HepG2 (cell line): Measurements from ENCODE around the gene SLCO4A1. TPM values are rescaled to one million over a fixed set of nuclear protein-coding genes. Genes with fewer than 3 reads are reported as not detected.

ENCODE experiments used
- ARID3A ChIP-seq: IDR thresholded peaks from 2 replicates; pipeline ENCODE4 v1.6.1; 2012; ENCODE audit warnings: low read depth, low read length, improper control_type of control experiment
- ATF7-NPFF ChIP-seq: sonication (generic); formaldehyde crosslinking; IDR thresholded peaks from 2 replicates; pipeline ENCODE4 v1.8.1; 2023; ENCODE audit warnings: mild to moderate bottlenecking, low read depth, missing genetic modification reagents, moderate library complexity
- ELK4 ChIP-seq: sonication (generic); formaldehyde crosslinking; IDR thresholded peaks from 2 replicates; pipeline ENCODE4 v1.9.0; 2021; ENCODE audit warnings: missing genetic modification reagents, borderline replicate concordance
- HOXA7 ChIP-seq: sonication (generic); formaldehyde crosslinking; IDR thresholded peaks from 2 replicates; pipeline ENCODE4 v1.8.1; 2022; ENCODE audit warnings: mild to moderate bottlenecking, missing genetic modification reagents, moderate library complexity
- PBX2 ChIP-seq: IDR thresholded peaks from 2 replicates; pipeline ENCODE4 v1.6.1; 2016; ENCODE audit warnings: control low read depth
- RNF219 ChIP-seq: sonication (generic); formaldehyde crosslinking; IDR thresholded peaks from 2 replicates; pipeline ENCODE4 v1.5.0; 2020; ENCODE audit warnings: mild to moderate bottlenecking, missing genetic modification reagents
- SIX4 ChIP-seq: sonication (generic); formaldehyde crosslinking; IDR thresholded peaks from 2 replicates; pipeline ENCODE4 v1.4.0; 2020; ENCODE audit warnings: missing genetic modification reagents
- SMARCE1 ChIP-seq: fragments of 450-650 bp; IDR thresholded peaks from 2 replicates; pipeline ENCODE4 v1.6.1; 2017; ENCODE audit warnings: borderline replicate concordance
- SNAI1 ChIP-seq: sonication (generic); formaldehyde crosslinking; IDR thresholded peaks from 2 replicates; pipeline ENCODE4 v1.5.0; 2020; ENCODE audit warnings: mild to moderate bottlenecking, missing genetic modification reagents, borderline replicate concordance
- SP2 ChIP-seq: sonication (generic); formaldehyde crosslinking; IDR thresholded peaks from 2 replicates; pipeline ENCODE4 v1.5.1; 2020; ENCODE audit warnings: mild to moderate bottlenecking, missing genetic modification reagents
- TEF ChIP-seq: sonication (generic); formaldehyde crosslinking; IDR thresholded peaks from 2 replicates; pipeline ENCODE4 v1.5.0; 2020; ENCODE audit warnings: missing genetic modification reagents
- ZBTB49 ChIP-seq: sonication (generic); formaldehyde crosslinking; IDR thresholded peaks from 2 replicates; pipeline ENCODE4 v1.4.0; 2020; ENCODE audit warnings: missing genetic modification reagents, borderline replicate concordance
- ZFP1 ChIP-seq: IDR thresholded peaks from 2 replicates; pipeline ENCODE4 v1.6.1; 2016
- ZMYM3 ChIP-seq: sonication (generic); formaldehyde crosslinking; IDR thresholded peaks from 2 replicates; pipeline ENCODE4 v1.5.1; 2020; ENCODE audit warnings: mild to moderate bottlenecking, missing genetic modification reagents
- ZNF430 ChIP-seq: sonication (generic); formaldehyde crosslinking; IDR thresholded peaks from 2 replicates; pipeline ENCODE4 v1.9.0; 2021; ENCODE audit warnings: mild to moderate bottlenecking, missing genetic modification reagents
- ZNF496 ChIP-seq: sonication (generic); formaldehyde crosslinking; IDR thresholded peaks from 2 replicates; pipeline ENCODE4 v1.8.1; 2023; ENCODE audit warnings: mild to moderate bottlenecking, moderate library complexity, missing genetic modification reagents; ENCODE audit not compliant: insufficient replicate concordance
- ZNF564 ChIP-seq: sonication (generic); formaldehyde crosslinking; IDR thresholded peaks from 2 replicates; pipeline ENCODE4 v1.8.1; 2023; ENCODE audit warnings: mild to moderate bottlenecking, missing genetic modification reagents
- ZNF644 ChIP-seq: IDR thresholded peaks from 2 replicates; pipeline ENCODE4 v1.6.1; 2016; ENCODE audit warnings: low read depth
- ZUFSP ChIP-seq: sonication (generic); formaldehyde crosslinking; IDR thresholded peaks from 2 replicates; pipeline ENCODE4 v1.9.0; 2021; ENCODE audit warnings: missing genetic modification reagents, mild to moderate bottlenecking, borderline replicate concordance
- polyA plus RNA-seq, 8 experiments: library from polyadenylated mRNA; depleted of rRNA in 3 of 8; stranded (reverse) in 7 of 8; unstranded in 1 of 8; fragments of >200 nt; fragmentation: Illumina TruSeq in 4 of 8; extraction: Trizol in 4 of 8; gene quantifications; 2 replicates each; pipeline versions ENCODE4 v1.2.1 to v1.2.3, GENCODE V29; 2011 to 2016; ENCODE audit warnings: low read depth in 4 of 8, missing spikeins in 1 of 8, mixed read lengths in 1 of 8; ENCODE audit not compliant: insufficient read depth in 1 of 8
- total RNA-seq, 5 experiments: library from RNA; depleted of rRNA; stranded (reverse); fragments of >200 nt; fragmentation: Illumina TruSeq; extraction: Trizol; gene quantifications; 2 replicates each; pipeline ENCODE4 v1.2.3, GENCODE V29; 2016; ENCODE audit warnings: low read depth in 1 of 5

SLCO4A1 gene
- total and polyA plus RNA-seq, 2 of the 13 experiments (the other 11 are each of a cell fraction or from before 2014, with no cell fraction given) = 55.5 to 112 TPM

- TF ChIP-seq ZBTB49 (CRISPR knock-in tag) (no peak), ATF7-NPFF (CRISPR knock-in tag) (no peak), ARID3A (no peak), RNF219 (CRISPR knock-in tag) (no peak), ZNF496 (CRISPR knock-in tag) (no peak), ZFP1 (no peak), SNAI1 (CRISPR knock-in tag) (no peak), ELK4 (CRISPR knock-in tag) (no peak), ZMYM3 (CRISPR knock-in tag) (0 out of 2 replicates have a peak, but pooled peaks have one; percentile 27), ZNF644 (CRISPR knock-in tag) (no peak), SIX4 (CRISPR knock-in tag) (no peak), HOXA7 (CRISPR knock-in tag) (no peak), ZUFSP (no peak), ZNF564 (CRISPR knock-in tag) (no peak; the same call in 1 of the 2 replicates), SP2 (CRISPR knock-in tag) (no peak), ZNF430 (CRISPR knock-in tag) (peak; percentile 39; the same call in 1 of the 2 replicates), SMARCE1 (no peak), PBX2 (no peak), TEF (CRISPR knock-in tag) (no peak)
Measured at GRCh38 chr20:62638055-62638570, 4.2 kb upstream of the SLCO4A1 start (continued).
